Measurements from ENCODE around the gene DTNBP1.

The DTNBP1 gene

GRCh38 chr6:15586503-15586902 lies 76.3 kb downstream of the DTNBP1 start:
- DNase-seq: no peak

- no peak for DNase-seq
Measured at GRCh38 chr6:15585760-15586214, 77.0 kb downstream of the DTNBP1 start.

GRCh38 chr6:15582499-15582898 lies 80.3 kb downstream of the DTNBP1 start:
- DNase-seq: no peak

GRCh38 chr6:15581751-15582150 lies 81.1 kb downstream of the DTNBP1 start:
- no peak for DNase-seq

- no peak for DNase-seq
Measured at GRCh38 chr6:15580326-15580725, 82.5 kb downstream of the DTNBP1 start.

GRCh38 chr6:15578716-15579391 lies 84.0 kb downstream of the DTNBP1 start:
- DNase-seq: no peak

- DNase-seq: no peak
Measured at GRCh38 chr6:15577550-15578171, 85.2 kb downstream of the DTNBP1 start.

GRCh38 chr6:15577106-15577505 lies 85.7 kb downstream of the DTNBP1 start:
- no peak for DNase-seq

- DNase-seq: no peak
Measured at GRCh38 chr6:15575357-15576033, 87.3 kb downstream of the DTNBP1 start.

- DNase-seq: no peak
Measured at GRCh38 chr6:15574486-15574885, 88.3 kb downstream of the DTNBP1 start.

GRCh38 chr6:15574023-15574422 lies 88.8 kb downstream of the DTNBP1 start:
- no peak for DNase-seq

- DNase-seq: no peak
Measured at GRCh38 chr6:15573384-15573783, 89.4 kb downstream of the DTNBP1 start.

GRCh38 chr6:15572296-15573016 lies 90.4 kb downstream of the DTNBP1 start:
- no peak for DNase-seq

GRCh38 chr6:15570171-15570570 lies 92.7 kb downstream of the DTNBP1 start:
- DNase-seq: no peak

GRCh38 chr6:15569035-15569995 lies 93.5 kb downstream of the DTNBP1 start:
- DNase-seq: no peak

- no peak for DNase-seq
Measured at GRCh38 chr6:15562977-15563376, 99.9 kb downstream of the DTNBP1 start.

GRCh38 chr6:15561447-15562199 lies 101.2 kb downstream of the DTNBP1 start:
- no peak for DNase-seq

- DNase-seq: no peak
Measured at GRCh38 chr6:15560713-15561112, 102.1 kb downstream of the DTNBP1 start.

- no peak for DNase-seq
Measured at GRCh38 chr6:15557174-15557573, 105.7 kb downstream of the DTNBP1 start.

GRCh38 chr6:15556711-15557110 lies 106.1 kb downstream of the DTNBP1 start:
- no peak for DNase-seq
